Stimulated activated CD4-positive, alpha-beta T cell treated with anti-CD3 and anti-CD28 coated beads, Interleukin-2, amount 100 ng/mL, for 4 hours (primary cell): ENCODE measurements around the gene FBXO45.
"Not testable (repeated sequence)": the region's sequence is repeated elsewhere in the genome, so short reads cannot be mapped to it uniquely, and the experiment has no call there.

Source experiments
- DNase-seq: peaks from one replicate; pipeline ENCODE4 v3.0.0-alpha.2; 2020; ENCODE audit warnings: low read depth

Gene FBXO45

GRCh38 chr3:196557236-196557635 lies 11.2 kb upstream of the FBXO45 start:
- no peak for DNase-seq

DNA sequence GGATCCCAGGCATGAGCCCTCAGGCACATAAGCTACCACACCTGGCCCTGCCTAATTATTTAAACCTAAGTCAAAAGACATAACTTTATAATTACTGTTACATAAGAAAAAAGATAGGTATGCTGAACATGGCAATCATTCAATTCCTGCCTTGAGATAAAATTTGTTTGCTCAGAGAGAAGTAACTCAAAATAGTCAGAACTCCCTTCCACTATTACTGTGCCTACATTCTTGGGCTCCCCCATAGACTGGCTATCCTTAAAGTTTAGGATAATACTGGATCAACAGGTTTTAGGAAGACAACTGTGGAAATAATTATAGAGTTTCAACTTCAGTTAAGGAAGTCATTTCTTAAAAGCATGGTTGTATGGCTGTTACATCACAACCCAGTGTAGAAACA lies 10.0 kb upstream of the FBXO45 start:
- no peak for DNase-seq

- no peak for DNase-seq
Observed at GRCh38 chr3:196559826-196560225, 8.6 kb upstream of the FBXO45 start.

DNA sequence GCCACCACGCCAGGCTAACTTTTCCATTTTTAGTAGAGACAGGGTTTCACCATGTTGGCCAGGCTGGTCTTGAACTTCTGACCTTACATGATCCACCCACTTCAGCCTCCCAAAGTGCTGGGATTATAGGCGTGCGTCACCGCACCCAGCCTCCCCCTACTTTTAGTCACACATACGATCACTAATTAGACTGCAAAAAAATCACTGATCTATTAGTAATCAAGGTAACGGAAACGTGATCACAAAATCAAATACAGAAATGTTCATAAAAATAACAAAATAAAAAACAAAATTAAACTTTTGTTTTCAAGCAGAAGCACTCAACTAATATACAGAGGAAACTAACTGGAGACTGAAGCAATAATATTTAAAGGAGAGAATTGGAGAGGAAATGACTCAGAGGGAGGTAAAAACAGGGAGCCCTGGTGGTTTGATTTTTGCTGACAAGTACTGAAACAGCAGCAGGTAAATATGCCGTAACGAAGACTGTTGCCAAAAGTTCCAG lies 4.7 kb upstream of the FBXO45 start:
- DNase-seq: no peak

DNA sequence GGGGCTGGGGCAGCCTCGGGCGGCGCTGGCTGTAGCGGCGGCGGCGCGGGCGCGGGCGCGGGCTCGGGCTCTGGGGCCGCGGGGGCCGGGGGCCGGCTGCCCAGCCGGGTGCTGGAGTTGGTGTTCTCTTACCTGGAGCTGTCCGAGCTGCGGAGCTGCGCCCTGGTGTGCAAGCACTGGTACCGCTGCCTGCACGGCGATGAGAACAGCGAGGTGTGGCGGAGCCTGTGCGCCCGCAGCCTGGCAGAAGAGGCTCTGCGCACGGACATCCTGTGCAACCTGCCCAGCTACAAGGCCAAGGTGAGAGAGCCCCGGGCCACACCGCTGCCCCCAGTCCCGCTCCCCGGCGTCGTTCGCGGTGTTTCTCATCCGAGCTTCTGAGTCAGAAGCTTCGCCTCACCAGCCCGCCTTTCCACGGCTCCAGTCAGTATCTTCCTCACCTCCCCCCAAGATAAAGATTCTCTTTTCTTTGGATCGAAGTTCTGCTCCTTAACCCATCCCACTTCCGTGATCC lies 600 bp downstream of the FBXO45 start:
- no peak for DNase-seq

DNA sequence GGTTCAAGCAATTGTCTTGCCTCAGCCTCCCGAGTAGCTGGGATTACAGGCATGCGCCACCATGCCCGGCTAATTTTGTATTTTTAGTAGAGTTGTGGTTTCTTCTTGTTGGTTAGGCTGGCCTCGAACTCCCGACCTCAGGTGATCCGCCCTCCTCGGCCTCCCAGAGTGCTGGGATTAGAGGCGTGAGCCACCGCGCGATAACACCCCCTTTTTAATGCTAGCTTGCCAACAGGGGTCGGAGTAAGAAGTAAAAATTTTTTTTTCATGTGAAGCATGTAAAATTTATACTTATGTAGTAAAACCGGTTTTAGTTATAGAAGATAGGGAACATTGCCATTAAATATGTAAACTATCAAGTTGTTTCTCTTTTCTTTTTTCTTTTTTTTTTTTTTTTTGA lies 1.9 kb downstream of the FBXO45 start:
- not testable (repeated sequence) for DNase-seq

DNA sequence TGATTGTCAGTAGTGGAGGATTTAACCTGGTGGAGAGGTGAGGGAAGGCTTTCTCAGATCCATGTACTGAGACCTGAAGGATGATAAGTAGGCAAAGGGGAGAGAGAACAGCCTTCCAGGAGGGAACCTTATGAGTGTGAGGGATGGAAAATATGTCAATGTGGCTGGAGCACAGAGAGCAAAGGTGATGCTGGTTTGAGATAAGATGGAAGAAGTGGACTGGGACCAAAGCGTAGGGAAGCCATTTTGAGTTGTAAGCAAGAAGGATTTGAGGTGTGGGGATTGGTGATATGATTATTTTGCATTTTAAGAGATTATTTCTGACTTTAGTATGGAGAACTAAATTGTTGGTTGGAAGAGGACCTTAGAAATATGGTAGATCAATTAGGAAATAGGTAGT lies 3.9 kb downstream of the FBXO45 start:
- DNase-seq: no peak

GRCh38 chr3:196585044-196585757 lies 16.7 kb downstream of the FBXO45 start:
- no peak for DNase-seq

DNA sequence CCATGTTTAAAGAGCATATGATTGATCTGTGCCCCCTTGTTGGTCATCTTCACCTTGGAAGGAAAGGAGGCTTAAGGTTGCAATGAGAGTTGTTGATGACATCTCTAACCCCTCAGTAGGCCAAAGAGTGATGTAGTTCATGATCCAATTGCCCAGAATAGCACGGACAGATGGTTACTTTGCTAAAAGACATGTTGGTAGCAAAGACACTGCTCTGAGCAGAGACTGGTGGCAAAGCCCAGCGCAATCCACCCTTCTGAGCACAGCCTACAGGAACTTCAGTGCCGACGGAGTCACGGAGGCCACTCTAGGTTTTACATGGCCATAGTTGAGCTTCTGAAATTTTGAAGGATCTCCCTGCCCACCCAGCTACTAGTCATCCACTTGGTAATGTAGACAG lies 21.8 kb downstream of the FBXO45 start:
- DNase-seq: no peak

DNA sequence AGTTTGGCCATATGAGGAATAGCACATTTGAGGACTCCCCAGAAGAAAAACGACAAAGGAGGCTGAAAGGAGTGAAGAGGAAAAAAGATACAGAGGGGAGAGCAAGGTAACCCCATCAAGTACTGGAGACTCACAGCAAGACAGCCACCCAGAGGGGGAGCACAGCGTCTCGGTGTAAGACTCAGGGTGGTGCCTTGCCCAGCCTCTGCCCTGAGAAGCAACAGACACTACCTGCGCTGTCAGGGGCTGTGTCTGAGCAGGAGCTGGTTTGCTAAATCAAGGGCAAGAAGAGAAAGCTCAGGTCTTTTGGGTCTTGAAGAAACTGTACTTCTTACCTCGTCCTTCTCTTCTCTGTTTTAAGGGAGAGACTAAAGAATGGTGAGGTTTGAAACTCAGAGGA lies 27.9 kb downstream of the FBXO45 start:
- no peak for DNase-seq

- peak; percentile 16 for DNase-seq
Observed at GRCh38 chr3:196597971-196598733, 29.7 kb downstream of the FBXO45 start.

GRCh38 chr3:196599734-196600128 lies 31.3 kb downstream of the FBXO45 start:
- no peak for DNase-seq

- no peak for DNase-seq
Observed at GRCh38 chr3:196600359-196600758, 31.9 kb downstream of the FBXO45 start.

- DNase-seq: no peak
Observed at GRCh38 chr3:196602673-196603072, 34.2 kb downstream of the FBXO45 start.

DNA sequence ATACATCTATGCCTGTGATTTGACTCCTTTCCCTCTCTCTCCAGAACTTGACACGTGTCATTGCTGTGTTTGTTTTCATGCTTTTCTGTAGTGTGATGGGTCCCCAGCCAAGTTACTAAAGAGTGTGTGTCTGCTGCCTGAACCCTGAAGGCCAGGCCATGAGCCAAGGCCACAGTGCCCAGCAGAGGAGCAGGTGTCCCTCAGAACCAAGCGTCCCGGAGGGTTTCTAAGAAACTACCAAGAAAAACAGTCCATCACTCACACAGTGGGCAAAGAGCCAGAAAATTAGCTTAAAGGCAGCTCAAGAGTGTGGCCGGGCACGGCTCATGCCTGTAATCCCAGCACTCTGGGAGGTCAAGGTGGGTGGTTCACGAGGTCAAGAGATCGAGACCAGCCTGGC lies 35.2 kb downstream of the FBXO45 start:
- no peak for DNase-seq

GRCh38 chr3:196604548-196604947 lies 36.1 kb downstream of the FBXO45 start:
- peak; percentile 56 for DNase-seq

DNA sequence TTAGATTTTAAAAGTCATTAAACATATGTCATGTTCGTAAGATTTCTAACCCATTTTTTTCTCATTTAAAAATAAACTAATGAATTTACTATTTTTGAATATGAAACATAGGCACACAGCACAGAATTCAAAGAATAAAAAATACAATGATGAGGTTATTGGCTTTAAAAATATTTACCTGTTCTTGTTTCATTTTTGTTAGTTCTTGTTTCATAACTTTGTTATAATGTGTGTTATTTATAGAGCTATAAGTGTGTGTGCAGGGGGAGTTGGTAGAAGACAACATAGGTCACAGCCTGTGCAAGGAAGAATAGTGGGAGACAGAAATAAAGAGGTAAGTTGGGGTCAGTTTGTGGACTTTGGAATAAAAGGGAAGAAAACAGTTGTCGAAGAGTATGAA lies 40.2 kb downstream of the FBXO45 start:
- no peak for DNase-seq

DNA sequence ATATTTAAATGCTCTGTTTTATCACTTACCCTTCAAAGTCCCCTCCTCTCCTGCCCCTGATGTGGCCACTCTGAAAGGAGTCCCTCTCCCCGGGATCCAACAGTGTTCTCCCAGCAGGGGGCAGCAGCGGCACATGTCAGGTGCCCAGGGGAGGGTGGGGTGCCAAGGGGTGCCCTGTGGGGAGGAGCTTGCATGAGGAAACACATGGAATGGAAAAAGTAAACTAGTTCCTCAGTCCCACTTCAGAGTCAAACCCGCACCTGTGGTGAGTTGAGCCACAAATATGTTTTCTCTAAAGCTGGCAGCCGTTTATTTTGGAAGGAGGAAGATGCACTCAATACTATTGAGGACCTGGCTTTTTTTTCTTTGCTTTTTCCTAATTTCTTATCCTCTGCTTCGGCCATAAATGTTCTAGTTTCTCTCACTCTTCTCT lies 40.9 kb downstream of the FBXO45 start:
- DNase-seq: peak; percentile 93

GRCh38 chr3:196609805-196610515 lies 41.5 kb downstream of the FBXO45 start:
- DNase-seq: no peak

GRCh38 chr3:196611761-196612483 lies 43.5 kb downstream of the FBXO45 start:
- DNase-seq: no peak

- not testable (repeated sequence) for DNase-seq
Observed at GRCh38 chr3:196615234-196615633, 46.8 kb downstream of the FBXO45 start.

GRCh38 chr3:196617256-196617655 lies 48.8 kb downstream of the FBXO45 start:
- DNase-seq: no peak
